DOHH2 (cell line): ENCODE results near the gene RABL2B.
"Not testable (repeated sequence)": the region's sequence is repeated elsewhere in the genome, so short reads cannot be mapped to it uniquely, and the experiment has no call there.

Experiments used
- CTCF ChIP-seq: fragments of 200-600 bp; sonication (generic); IDR thresholded peaks from one replicate; pipeline ENCODE4 v1.5.1; 2014; ENCODE audit warnings: antibody characterized with exemption, mild to moderate bottlenecking, low read depth, low read length; ENCODE audit not compliant: poor library complexity, severe bottlenecking
- EZH2phosphoT487 ChIP-seq: fragments of 200-600 bp; sonication (generic); IDR thresholded peaks from 2 replicates; pipeline ENCODE4 v1.6.1; 2017; ENCODE audit warnings: borderline replicate concordance, mild to moderate bottlenecking, antibody characterized with exemption, low read length, moderate library complexity, mixed read lengths

GRCh38 chr22:50744424-50744823 lies 39.0 kb downstream of the RABL2B start:
- not testable (repeated sequence) for TF ChIP-seq CTCF, EZH2phosphoT487
